GM21723 (cell line): ENCODE measurements around the gene CTIF.

Source experiments
- ATAC-seq: cut with Tn5 transposase; IDR thresholded peaks from one replicate; pipeline ENCODE4 v1.9.1; 2021; ENCODE audit warnings: mild to moderate bottlenecking, moderate library complexity; ENCODE audit not compliant: unreplicated experiment

CTIF gene

GRCh38 chr18:48902023-48902855, 363.4 kb downstream of the CTIF start:
- ATAC-seq = no peak

- no peak for ATAC-seq
These were observed 364.2 kb downstream of the CTIF start for GRCh38 chr18:48902856-48903601.

- ATAC-seq = no peak
These were observed 365.3 kb downstream of the CTIF start for GRCh38 chr18:48904091-48904490.

- ATAC-seq = no peak
These were observed 366.1 kb downstream of the CTIF start for GRCh38 chr18:48904847-48905394.

GRCh38 chr18:48905513-48905912, 366.7 kb downstream of the CTIF start:
- no peak for ATAC-seq

GRCh38 chr18:48908916-48909315, 370.1 kb downstream of the CTIF start:
- no peak for ATAC-seq

- no peak for ATAC-seq
These were observed 370.9 kb downstream of the CTIF start for GRCh38 chr18:48909721-48910120.

GRCh38 chr18:48910972-48911545, 372.2 kb downstream of the CTIF start:
- no peak for ATAC-seq
